Hematopoietic multipotent progenitor cell treated with erythropoietin and hydrocortisone succinate and interleukin-3 and kit ligand, for 6 days (in vitro differentiated cells): ENCODE data around the gene GPR137.
A peak's percentile ranks its signal among the peaks of the same experiment; 100 is the strongest.
"Not testable (repeated sequence)": the region's sequence is repeated elsewhere in the genome, so short reads cannot be mapped to it uniquely, and the experiment has no call there.

ENCODE experiments used
- DNase-seq: peaks from one replicate; pipeline ENCODE4 v3.0.0-alpha.2; 2015

The GPR137 gene

DNA sequence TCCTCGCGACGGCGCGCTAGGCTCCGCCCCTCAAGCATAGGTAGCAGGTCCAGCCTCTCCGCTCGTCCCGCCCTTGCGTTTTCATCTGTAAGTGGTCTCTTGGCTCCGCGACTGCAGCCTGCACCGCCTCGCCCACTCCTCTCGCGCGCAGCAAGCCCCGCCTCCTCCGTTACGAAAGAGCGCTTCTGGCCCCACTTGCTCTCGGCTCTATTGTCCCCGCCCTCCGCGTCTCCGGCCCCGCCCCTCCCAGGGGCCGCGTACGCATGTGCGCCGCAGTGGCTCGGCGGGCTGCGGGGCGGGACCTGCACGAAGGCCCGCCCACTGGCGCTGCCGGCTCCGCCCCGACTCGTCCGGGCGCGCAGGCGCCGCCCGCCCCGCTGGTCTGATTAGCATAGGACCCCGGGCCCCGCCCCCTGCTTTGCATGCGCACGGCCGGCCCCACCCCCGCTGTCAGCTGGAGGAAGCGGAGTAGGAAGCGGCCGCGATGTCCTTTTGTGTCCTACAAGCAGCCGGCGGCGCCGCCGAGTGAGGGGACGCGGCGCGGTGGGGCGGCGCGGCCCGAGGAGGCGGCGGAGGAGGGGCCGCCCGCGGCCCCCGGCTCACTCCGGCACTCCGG lies 19.5 kb downstream of the GPR137 start, which contains the start of gene ESRRA:
TSS of gene ESRRA (plus strand) at position 450 of the 616 bp plus-strand sequence. CDS start 1,656 bp downstream, outside the sequence.
- DNase-seq: peak; percentile 99

GRCh38 chr11:64305691-64306562 lies 20.3 kb downstream of the GPR137 start:
- DNase-seq: peak; percentile 82

GRCh38 chr11:64306563-64306875 lies 20.9 kb downstream of the GPR137 start:
- no peak for DNase-seq

DNA sequence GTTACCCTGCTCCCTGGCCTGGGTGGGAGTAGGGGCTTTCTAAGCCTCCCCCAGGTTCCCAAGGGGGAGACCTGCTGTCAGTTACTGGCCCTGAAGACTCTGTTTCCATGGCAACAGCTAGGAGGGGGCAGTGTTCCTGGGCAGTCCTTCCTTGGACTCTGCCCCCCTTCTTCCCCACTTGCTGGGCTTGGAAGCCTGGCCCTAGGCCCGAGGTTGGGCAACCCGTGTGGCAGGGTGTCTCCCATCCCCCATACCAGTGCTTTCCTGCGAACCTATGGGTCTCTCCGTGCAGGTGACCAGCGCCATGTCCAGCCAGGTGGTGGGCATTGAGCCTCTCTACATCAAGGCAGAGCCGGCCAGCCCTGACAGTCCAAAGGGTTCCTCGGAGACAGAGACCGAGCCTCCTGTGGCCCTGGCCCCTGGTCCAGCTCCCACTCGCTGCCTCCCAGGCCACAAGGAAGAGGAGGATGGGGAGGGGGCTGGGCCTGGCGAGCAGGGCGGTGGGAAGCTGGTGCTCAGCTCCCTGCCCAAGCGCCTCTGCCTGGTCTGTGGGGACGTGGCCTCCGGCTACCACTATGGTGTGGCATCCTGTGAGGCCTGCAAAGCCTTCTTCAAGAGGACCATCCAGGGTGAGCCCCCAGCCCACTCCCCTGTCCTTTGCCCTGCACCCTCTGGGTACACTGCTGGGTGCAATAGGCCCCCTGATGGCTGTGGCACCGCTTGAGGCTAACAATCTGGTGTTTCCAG lies 21.4 kb downstream of the GPR137 start:
- peak; percentile 54 for DNase-seq

DNA sequence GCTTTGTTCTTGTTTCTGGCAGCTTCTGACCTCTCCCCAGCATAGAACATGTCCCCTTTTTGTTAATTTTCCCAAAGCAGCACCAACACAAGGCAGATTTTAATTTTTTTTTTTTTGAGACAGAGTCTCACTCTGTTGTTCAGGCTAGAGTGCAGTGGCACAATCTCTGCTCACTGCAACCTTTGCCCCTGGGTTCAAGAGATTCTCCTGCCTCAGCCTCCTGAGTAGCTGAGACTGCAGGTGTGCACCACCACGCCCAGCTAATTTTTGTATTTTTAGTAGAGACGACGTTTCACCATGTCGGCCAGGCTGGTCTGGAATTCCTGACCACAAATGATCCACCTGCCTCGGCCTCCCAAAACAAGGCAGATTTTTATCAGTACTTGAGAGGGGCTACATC lies 22.1 kb downstream of the GPR137 start:
- DNase-seq: not testable (repeated sequence)

DNA sequence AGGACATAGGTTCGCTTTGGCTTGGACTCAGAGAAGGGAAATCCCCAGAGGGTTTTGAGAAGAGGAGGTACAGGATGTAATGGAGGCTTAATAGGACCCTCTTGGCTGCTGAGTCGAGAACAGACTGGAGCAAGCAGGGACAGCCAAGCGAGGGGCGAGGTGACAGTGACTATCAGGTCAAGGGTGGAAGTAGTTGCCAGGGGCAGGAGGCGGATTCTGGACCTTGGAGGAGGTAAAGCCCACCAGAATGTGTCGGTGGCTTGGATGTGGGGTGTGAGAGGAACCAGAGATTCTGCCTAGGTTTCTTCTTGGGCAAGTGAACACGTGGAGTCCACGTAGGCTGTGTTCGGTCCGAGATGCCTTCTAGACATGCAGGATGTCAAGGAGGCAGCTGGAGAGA lies 27.3 kb downstream of the GPR137 start:
- no peak for DNase-seq

DNA sequence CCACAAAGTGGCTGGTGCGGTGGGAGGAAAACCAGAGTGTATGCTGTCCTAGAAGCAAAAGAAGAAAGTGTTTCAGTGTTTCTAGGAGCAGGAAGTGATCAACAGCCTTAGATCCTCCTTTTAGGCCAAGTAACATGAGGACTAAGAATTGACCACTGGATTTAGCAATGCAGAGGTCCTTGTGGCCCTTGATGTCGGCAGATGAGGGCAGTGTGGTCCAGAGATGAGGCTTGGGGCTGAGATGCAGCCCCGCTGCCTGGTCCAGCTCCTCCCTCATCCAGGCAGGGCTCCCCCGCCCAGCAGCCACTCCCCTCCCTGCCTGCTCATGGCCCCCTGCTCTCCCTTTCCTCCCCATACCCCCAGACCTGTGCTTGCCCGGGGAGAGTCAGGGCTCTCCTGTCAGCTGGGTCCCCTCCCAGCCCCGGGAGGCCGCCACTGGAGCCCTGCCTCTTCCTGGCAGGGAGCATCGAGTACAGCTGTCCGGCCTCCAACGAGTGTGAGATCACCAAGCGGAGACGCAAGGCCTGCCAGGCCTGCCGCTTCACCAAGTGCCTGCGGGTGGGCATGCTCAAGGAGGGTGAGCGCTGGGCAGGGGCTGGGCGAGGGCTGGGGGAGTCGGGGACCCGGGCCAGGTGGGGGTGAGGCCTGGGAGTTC lies 28.0 kb downstream of the GPR137 start:
- no peak for DNase-seq

DNA sequence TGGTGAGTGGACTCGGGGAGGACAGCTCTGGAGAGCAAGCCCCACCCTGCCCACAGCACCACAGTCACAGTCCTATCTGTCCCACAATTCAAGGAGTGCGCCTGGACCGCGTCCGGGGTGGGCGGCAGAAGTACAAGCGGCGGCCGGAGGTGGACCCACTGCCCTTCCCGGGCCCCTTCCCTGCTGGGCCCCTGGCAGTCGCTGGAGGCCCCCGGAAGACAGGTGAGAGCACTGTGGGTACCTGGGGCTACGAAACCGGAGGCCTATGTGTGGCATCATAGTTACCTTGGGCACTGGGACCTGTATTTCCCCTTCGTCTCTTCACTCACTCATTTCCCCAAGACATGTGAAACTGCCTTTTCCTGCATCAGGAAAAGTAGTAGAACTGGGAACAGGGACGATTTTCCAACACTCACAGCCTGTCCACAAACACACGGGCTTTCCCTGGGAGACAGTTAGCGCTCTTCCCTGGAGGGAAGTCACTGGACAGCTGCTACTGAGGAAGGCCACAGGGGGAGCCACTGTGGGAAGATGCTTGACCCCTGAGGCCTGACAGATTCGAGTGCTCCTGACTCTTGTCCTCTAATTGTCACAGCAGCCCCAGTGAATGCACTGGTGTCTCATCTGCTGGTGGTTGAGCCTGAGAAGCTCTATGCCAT lies 28.6 kb downstream of the GPR137 start:
- DNase-seq: no peak

DNA sequence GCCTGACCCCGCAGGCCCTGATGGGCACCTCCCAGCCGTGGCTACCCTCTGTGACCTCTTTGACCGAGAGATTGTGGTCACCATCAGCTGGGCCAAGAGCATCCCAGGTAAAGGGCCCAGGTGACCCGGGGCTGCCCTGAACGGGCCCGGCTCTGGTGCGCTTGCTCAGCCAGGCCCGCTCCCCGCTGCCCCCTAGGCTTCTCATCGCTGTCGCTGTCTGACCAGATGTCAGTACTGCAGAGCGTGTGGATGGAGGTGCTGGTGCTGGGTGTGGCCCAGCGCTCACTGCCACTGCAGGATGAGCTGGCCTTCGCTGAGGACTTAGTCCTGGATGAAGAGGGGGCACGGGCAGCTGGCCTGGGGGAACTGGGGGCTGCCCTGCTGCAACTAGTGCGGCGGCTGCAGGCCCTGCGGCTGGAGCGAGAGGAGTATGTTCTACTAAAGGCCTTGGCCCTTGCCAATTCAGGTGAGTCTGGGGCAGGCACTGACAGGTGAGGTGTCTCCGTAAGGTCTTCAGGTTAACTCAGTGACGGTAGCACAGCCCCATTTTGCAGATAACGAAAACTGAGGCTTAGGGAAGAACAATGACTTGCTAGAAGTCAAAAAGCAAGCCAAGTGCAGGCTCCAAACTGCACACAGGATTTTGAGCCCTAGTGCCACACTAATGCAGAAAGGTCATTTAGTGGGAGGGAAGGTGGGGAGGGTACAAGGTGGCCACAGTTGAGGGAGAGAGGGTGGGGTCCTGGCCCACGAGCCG lies 29.3 kb downstream of the GPR137 start:
- no peak for DNase-seq

GRCh38 chr11:64315667-64316526 lies 30.2 kb downstream of the GPR137 start:
- not testable (repeated sequence) for DNase-seq

GRCh38 chr11:64316672-64317324 lies 31.1 kb downstream of the GPR137 start:
- DNase-seq: peak; percentile 51

GRCh38 chr11:64317325-64317960 lies 31.8 kb downstream of the GPR137 start, which contains the start of gene TRMT112:
TSS of gene TRMT112 (minus strand) at chr11:64317559. CDS start at chr11:64317526, 33 bp downstream.
- peak; percentile 100 for DNase-seq

GRCh38 chr11:64317961-64318765 lies 32.5 kb downstream of the GPR137 start, which contains the start of gene PRDX5:
TSS of gene PRDX5 (plus strand) at chr11:64318121. CDS start at chr11:64318216, 95 bp downstream.
- peak; percentile 99 for DNase-seq

DNA sequence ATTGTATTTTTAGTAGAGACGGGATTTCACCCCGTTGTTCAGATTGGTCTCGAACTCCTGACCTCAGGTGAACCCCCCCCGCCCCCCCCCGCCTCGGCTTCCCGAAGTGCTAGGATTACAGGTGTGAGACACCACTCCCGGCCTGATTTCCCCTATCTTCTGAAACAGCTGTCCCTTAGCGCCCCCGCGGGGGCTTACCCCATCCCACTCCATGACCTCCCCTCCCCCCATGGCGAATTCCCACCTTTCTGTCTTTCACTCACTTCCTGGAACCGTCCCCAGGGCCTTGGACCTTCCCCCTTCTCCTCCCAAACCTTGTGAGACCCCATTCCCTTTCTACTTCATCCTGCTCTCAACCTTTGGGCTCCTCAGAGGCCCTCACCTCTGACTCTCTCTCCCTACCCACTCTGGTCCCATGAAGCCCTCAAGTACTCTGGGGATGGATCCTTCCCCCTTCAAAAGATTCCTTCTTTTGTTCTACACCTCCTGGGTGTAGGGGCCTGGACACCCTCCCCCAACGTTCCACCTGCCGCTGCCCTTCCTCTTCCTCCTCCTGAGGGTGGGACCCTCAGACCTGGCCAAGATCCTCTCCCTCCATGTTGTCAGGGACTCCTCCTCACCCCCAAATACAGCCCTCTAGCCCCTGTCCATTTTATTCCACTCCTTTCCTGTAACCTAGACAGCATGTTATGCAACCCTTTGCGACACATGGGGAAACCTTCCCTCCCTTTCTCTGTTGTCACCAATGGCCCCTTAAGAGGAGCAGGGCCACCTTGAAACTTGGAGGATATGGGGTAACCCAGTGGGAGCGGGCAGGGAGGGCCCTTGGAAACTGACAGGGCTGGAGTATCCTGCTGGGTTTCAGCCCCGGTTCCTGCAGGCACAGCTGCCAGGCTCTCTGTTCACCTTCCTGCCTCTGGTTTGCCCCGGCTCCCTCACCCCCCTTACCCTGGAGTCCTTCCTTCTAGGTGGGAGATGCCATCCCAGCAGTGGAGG lies 33.4 kb downstream of the GPR137 start:
- no peak for DNase-seq

DNA sequence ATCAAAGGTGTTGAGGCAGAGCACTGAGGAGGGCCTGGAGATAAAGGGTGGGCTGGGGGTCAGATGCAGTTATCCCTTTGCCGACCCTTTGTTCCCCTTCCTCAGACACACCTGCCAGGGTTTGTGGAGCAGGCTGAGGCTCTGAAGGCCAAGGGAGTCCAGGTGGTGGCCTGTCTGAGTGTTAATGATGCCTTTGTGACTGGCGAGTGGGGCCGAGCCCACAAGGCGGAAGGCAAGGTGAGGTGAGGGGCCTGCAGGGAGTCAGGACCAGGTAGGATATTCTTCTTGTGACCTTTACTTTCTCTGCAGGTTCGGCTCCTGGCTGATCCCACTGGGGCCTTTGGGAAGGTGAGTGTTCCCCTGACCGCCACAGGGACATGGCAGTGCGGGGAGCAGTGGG lies 34.9 kb downstream of the GPR137 start:
- no peak for DNase-seq

DNA sequence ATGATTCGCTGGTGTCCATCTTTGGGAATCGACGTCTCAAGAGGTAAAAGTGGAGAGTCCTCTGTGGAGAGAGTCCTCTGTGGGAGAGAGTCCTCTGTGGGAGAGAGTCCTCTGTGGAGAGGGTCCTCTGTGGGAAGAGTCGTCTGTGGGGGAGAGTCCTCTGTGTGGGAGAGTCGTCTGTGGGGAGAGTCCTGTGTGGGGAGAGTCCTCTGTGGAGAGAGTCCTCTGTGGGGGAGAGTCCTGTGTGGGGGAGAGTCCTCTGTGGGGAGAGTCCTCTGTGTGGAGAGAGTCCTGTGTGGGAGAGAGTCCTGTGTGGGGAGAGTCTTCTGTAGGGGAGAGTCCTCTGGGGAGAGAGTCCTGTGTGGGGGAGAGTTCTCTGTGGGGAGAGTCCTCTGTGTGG lies 35.4 kb downstream of the GPR137 start:
- no peak for DNase-seq

- DNase-seq: no peak
Measured at GRCh38 chr11:64321533-64321932, 35.9 kb downstream of the GPR137 start.
